HepG2 (cell line): ENCODE measurements around the gene NSMCE1. TPM values are rescaled to one million over a fixed set of nuclear protein-coding genes. Genes with fewer than 3 reads are reported as not detected.

Source experiments
- FOXC1 ChIP-seq: sonication (generic); formaldehyde crosslinking; IDR thresholded peaks from 2 replicates; pipeline ENCODE4 v1.8.0; 2022; ENCODE audit warnings: mild to moderate bottlenecking, missing genetic modification reagents, borderline replicate concordance
- RARG ChIP-seq: sonication (generic); formaldehyde crosslinking; IDR thresholded peaks from 2 replicates; pipeline ENCODE4 v1.4.0; 2020; ENCODE audit warnings: low read depth, mild to moderate bottlenecking, missing genetic modification reagents
- RFX5 ChIP-seq: IDR thresholded peaks from 2 replicates; pipeline ENCODE4 v1.6.1; 2011; ENCODE audit warnings: low read depth, low read length, improper control_type of control experiment
- SRF ChIP-seq: IDR thresholded peaks from 2 replicates; pipeline ENCODE4 v1.6.1; 2011; ENCODE audit warnings: mild to moderate bottlenecking, low read depth, low read length, moderate library complexity
- YEATS2 ChIP-seq: sonication (generic); formaldehyde crosslinking; IDR thresholded peaks from 2 replicates; pipeline ENCODE4 v1.4.0; 2020; ENCODE audit warnings: missing genetic modification reagents, borderline replicate concordance
- ZNF383 ChIP-seq: sonication (generic); formaldehyde crosslinking; IDR thresholded peaks from 2 replicates; pipeline ENCODE4 v1.4.0; 2020; ENCODE audit warnings: missing genetic modification reagents, mild to moderate bottlenecking, borderline replicate concordance
- ZNF530 ChIP-seq: sonication (generic); formaldehyde crosslinking; IDR thresholded peaks from 2 replicates; pipeline ENCODE4 v1.5.0; 2020; ENCODE audit warnings: low read depth, mild to moderate bottlenecking, missing genetic modification reagents
- ZNF790 ChIP-seq: sonication (generic); formaldehyde crosslinking; IDR thresholded peaks from 2 replicates; pipeline ENCODE4 v1.8.0; 2022; ENCODE audit warnings: missing genetic modification reagents, mild to moderate bottlenecking, borderline replicate concordance
- ZNF792 ChIP-seq: IDR thresholded peaks from 2 replicates; pipeline ENCODE4 v1.6.1; 2016
- ZNF83 ChIP-seq: sonication (generic); formaldehyde crosslinking; IDR thresholded peaks from 2 replicates; pipeline ENCODE4 v1.4.0; 2020; ENCODE audit warnings: missing genetic modification reagents, mild to moderate bottlenecking, borderline replicate concordance
- polyA plus RNA-seq, 8 experiments: library from polyadenylated mRNA; depleted of rRNA in 3 of 8; stranded (reverse) in 7 of 8; unstranded in 1 of 8; fragments of >200 nt; fragmentation: Illumina TruSeq in 4 of 8; extraction: Trizol in 4 of 8; gene quantifications; 2 replicates each; pipeline versions ENCODE4 v1.2.1 to v1.2.3, GENCODE V29; 2011 to 2016; ENCODE audit warnings: low read depth in 4 of 8, missing spikeins in 1 of 8, mixed read lengths in 1 of 8; ENCODE audit not compliant: insufficient read depth in 1 of 8
- total RNA-seq, 5 experiments: library from RNA; depleted of rRNA; stranded (reverse); fragments of >200 nt; fragmentation: Illumina TruSeq; extraction: Trizol; gene quantifications; 2 replicates each; pipeline ENCODE4 v1.2.3, GENCODE V29; 2016; ENCODE audit warnings: low read depth in 1 of 5
- TF ChIP-seq, protein P1 (sequence below): sonication (generic); formaldehyde crosslinking; IDR thresholded peaks from 2 replicates; pipeline ENCODE4 v1.5.0; 2020; ENCODE audit warnings: mild to moderate bottlenecking, missing genetic modification reagents, borderline replicate concordance
- TF ChIP-seq, protein P2 (sequence below): sonication (generic); formaldehyde crosslinking; IDR thresholded peaks from 2 replicates; pipeline ENCODE4 v1.4.0; 2020; ENCODE audit warnings: mild to moderate bottlenecking, missing genetic modification reagents

NSMCE1 gene
- total and polyA plus RNA-seq, 2 of the 13 experiments (the other 11 are each of a cell fraction or from before 2014, with no cell fraction given) = 42.7 to 52.9 TPM

DNA sequence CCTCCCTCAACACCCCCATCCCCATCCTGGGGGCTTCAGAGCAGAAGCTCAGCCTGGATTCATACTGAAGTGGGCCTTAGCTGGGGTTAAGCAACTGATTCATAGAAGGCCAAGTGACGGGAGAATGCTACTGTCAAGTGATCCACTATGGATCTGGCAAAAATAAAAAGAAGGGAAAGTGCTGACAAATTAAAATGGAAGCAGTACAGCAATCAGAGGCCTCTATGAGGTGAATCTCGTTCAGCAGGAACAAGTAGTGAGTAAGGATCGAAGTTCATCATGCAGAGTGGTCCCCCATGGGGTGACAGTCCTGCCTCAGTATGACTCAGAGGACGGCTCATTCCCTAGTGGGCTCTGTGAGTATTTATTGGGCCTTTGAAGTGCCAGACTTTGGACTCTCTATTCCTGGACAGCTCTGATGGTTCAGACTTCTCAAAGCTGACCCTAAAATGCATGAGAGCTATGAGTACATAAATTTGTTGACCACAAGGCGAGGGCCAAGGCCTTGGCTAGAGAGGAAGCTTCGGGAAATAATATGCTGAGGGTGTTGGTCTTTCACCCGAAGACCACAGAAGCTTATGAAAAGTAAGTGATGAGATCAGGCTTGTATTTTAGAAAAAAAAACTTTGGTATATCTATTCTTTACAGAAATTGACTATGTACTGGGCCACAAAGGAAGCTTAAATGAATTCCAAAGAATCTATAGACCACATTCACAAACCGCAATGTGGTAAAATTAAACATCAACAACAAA lies 5.3 kb upstream of the NSMCE1 start (continued):
- TF ChIP-seq, protein P1, sequence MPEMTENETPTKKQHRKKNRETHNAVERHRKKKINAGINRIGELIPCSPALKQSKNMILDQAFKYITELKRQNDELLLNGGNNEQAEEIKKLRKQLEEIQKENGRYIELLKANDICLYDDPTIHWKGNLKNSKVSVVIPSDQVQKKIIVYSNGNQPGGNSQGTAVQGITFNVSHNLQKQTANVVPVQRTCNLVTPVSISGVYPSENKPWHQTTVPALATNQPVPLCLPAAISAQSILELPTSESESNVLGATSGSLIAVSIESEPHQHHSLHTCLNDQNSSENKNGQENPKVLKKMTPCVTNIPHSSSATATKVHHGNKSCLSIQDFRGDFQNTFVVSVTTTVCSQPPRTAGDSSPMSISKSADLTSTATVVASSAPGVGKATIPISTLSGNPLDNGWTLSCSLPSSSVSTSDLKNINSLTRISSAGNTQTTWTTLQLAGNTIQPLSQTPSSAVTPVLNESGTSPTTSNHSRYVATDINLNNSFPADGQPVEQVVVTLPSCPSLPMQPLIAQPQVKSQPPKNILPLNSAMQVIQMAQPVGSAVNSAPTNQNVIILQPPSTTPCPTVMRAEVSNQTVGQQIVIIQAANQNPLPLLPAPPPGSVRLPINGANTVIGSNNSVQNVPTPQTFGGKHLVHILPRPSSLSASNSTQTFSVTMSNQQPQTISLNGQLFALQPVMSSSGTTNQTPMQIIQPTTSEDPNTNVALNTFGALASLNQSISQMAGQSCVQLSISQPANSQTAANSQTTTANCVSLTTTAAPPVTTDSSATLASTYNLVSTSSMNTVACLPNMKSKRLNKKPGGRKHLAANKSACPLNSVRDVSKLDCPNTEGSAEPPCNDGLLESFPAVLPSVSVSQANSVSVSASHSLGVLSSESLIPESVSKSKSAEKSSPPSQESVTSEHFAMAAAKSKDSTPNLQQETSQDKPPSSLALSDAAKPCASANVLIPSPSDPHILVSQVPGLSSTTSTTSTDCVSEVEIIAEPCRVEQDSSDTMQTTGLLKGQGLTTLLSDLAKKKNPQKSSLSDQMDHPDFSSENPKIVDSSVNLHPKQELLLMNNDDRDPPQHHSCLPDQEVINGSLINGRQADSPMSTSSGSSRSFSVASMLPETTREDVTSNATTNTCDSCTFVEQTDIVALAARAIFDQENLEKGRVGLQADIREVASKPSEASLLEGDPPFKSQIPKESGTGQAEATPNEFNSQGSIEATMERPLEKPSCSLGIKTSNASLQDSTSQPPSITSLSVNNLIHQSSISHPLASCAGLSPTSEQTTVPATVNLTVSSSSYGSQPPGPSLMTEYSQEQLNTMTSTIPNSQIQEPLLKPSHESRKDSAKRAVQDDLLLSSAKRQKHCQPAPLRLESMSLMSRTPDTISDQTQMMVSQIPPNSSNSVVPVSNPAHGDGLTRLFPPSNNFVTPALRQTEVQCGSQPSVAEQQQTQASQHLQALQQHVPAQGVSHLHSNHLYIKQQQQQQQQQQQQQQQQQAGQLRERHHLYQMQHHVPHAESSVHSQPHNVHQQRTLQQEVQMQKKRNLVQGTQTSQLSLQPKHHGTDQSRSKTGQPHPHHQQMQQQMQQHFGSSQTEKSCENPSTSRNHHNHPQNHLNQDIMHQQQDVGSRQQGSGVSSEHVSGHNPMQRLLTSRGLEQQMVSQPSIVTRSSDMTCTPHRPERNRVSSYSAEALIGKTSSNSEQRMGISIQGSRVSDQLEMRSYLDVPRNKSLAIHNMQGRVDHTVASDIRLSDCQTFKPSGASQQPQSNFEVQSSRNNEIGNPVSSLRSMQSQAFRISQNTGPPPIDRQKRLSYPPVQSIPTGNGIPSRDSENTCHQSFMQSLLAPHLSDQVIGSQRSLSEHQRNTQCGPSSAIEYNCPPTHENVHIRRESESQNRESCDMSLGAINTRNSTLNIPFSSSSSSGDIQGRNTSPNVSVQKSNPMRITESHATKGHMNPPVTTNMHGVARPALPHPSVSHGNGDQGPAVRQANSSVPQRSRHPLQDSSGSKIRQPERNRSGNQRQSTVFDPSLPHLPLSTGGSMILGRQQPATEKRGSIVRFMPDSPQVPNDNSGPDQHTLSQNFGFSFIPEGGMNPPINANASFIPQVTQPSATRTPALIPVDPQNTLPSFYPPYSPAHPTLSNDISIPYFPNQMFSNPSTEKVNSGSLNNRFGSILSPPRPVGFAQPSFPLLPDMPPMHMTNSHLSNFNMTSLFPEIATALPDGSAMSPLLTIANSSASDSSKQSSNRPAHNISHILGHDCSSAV (CRISPR knock-in tag) = no peak
- TF ChIP-seq ZNF530 (CRISPR knock-in tag) (no peak), RARG (CRISPR knock-in tag) (no peak), YEATS2 (peak; percentile 86; the same call in 1 of the 2 replicates), RFX5 (peak; percentile 33; the same call in 1 of the 2 replicates), ZNF792 (CRISPR knock-in tag) (0 out of 2 replicates have a peak, but pooled peaks have one; percentile 50), ZNF790 (CRISPR knock-in tag) (peak; percentile 76; the same call in 1 of the 2 replicates), ZNF83 (no peak), ZNF383 (CRISPR knock-in tag) (no peak), SRF (0 out of 2 replicates have a peak, but pooled peaks have one; percentile 18), FOXC1 (CRISPR knock-in tag) (peak; percentile 66; the same call in 1 of the 2 replicates)
- TF ChIP-seq, protein P2, sequence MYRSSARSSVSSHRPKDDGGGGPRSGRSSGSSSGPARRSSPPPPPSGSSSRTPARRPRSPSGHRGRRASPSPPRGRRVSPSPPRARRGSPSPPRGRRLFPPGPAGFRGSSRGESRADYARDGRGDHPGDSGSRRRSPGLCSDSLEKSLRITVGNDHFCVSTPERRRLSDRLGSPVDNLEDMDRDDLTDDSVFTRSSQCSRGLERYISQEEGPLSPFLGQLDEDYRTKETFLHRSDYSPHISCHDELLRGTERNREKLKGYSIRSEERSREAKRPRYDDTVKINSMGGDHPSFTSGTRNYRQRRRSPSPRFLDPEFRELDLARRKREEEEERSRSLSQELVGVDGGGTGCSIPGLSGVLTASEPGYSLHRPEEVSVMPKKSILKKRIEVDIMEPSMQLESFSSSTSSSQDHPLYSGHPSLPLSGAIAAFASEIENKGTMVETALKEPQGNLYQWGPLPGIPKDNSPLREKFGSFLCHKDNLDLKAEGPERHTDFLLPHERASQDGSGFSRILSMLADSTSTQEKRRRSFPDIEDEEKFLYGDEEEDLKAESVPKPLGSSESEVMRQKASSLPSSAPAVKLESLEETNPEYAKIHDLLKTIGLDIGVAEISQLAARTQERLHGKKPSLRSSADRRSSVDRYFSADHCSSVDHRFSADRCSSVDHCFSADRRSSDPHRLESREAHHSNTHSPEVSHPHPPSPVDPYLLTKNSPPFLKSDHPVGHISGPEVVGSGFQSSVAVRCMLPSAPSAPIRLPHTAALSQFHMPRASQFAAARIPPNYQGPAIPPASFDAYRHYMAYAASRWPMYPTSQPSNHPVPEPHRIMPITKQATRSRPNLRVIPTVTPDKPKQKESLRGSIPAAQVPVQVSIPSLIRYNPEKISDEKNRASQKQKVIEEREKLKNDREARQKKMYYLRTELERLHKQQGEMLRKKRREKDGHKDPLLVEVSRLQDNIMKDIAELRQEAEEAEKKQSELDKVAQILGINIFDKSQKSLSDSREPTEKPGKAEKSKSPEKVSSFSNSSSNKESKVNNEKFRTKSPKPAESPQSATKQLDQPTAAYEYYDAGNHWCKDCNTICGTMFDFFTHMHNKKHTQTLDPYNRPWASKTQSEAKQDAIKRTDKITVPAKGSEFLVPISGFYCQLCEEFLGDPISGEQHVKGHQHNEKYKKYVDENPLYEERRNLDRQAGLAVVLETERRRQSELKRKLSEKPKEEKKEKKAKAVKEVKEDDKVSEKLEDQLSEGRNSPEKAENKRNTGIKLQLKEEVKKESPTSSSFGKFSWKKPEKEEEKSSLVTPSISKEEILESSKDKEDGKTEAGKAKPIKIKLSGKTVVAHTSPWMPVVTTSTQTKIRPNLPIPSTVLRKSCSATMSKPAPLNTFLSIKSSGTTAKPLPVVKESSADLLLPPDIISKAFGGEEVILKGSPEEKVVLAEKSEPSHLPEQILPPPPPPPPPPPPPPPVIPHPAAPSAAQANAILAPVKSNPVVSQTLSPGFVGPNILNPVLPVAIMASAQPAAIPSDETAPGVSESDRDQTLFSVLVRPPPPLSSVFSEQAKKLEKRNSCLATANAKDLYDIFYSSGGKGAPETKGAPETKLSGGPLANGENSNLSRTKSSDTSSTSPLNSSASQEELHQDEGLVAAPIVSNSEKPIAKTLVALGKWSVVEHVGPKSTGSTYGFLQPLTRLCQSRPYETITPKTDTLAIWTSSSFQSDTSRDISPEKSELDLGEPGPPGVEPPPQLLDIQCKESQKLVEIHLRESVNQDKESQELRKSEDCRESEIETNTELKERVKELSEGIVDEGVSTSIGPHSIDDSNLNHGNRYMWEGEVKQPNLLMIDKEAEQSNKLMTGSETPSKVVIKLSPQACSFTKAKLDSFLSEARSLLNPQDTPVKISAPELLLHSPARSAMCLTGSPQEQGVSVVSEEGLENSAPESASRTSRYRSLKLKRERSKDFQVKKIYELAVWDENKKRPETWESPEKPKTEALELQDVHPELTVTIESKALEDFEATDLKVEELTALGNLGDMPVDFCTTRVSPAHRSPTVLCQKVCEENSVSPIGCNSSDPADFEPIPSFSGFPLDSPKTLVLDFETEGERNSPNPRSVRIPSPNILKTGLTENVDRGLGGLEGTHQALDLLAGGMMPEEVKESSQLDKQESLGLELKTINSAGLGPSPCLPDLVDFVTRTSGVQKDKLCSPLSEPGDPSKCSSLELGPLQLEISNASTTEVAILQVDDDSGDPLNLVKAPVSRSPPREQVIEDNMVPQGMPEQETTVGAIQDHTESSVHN (CRISPR knock-in tag) = no peak
